Stimulated activated CD4-positive, alpha-beta T cell treated with anti-CD3 and anti-CD28 coated beads, Interleukin-2, amount 100 ng/mL, for 48 hours (primary cell): ENCODE results near the gene SLC6A6.

ENCODE experiments used
- DNase-seq, 2 donors: peaks; one replicate each; pipeline ENCODE4 v3.0.0-alpha.2; 2020

The SLC6A6 gene

GRCh38 chr3:14525685-14526631 is 123.6 kb downstream of the SLC6A6 start:
- no peak for DNase-seq

GRCh38 chr3:14528081-14528480 is 125.7 kb downstream of the SLC6A6 start:
- DNase-seq: no peak

DNA sequence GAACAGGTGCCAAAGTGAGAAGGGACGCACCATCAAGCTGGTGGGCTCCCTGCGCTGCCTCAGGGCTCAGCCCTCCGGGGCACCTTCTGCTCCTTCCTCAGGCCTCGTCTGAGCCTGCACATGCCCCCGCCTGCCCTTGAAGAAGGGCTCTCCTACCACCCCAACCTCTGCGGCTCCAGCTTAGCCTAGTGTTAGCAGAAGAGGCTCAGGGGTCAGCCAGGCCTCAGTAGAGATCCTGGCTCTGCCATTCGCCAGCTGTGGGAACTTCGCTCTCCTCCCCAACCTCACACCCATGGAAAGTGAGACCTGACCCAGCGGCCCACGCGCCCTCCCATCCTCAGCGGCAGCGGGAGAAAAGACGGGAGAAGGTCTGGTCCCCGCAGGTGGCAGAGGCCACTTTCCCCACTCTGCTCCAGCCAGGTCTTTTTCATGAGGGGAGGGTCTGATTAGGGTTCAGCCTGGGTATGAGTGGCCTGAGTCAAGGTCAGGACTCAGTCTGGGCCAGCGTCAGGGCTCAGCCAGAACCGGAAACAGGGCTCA is 129.5 kb downstream of the SLC6A6 start:
- DNase-seq: no peak

DNA sequence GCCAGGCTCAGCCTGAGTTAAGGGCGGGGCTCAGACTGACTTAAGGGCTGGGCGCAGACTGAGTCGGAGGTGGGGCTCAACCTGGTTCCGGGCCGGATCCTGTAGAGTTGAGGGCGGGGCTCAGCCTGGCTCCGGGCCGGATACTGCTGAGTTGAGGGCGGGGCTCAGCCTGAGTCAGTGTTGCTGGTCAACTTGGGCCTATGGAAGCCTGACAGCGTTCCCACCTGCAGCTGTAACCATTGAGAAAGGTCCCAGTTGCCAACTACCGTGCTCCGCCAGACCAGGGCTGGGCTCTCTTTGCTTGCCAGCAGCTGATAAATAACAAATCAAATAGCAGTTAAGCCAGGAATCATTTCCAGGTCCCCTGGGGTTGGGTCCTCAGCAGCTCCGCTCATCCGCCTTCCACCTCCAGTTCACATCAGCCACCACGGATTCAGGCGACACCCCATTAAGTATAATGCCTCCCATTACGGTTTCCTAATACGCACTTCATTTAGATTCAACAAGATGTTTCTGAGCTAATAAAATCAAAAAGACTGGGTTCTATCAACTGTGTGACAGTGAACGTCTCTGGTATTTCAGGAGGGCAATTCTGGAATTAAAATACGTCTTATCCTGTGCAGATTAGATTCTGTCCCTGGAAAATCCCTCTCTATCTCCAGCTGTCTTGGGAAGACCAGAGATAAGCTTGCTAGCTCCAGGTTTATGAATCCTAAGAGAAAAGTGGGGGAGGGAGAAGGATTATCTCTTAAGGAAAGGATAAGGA is 130.5 kb downstream of the SLC6A6 start:
- DNase-seq: no peak

DNA sequence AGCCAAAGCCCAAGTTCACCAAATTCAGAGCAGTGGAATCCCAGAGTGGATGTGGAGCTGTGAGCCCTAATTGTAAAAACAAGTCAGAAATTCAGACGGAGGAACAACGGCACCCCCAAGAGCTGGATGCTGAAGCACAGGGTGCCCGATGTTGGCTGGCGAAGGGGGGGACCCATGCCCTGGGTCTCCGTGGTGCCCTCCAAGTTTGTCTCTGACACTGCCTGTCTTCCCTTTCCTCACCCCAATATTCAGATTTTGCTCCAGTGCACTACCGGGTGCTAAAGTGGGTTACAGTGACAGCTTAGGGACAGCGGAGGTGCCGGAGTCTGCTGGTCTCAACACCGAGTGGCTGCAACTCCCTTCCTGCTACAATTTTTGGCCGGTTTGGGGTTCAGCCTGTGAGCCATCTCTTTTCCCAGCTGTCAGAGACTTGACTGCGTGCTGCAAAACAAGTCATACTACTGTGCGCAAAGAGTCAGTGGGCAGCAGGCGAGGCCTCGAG is 131.1 kb downstream of the SLC6A6 start:
- no peak for DNase-seq

- DNase-seq: no peak
Observed at GRCh38 chr3:14534516-14535191, 132.2 kb downstream of the SLC6A6 start.

- DNase-seq: no peak
Observed at GRCh38 chr3:14535616-14536015, 133.2 kb downstream of the SLC6A6 start.

- DNase-seq: no peak
Observed at GRCh38 chr3:14536055-14536815, 133.8 kb downstream of the SLC6A6 start.

- DNase-seq: no peak
Observed at GRCh38 chr3:14536837-14537589, 134.6 kb downstream of the SLC6A6 start.

- DNase-seq: no peak
Observed at GRCh38 chr3:14537590-14538450, 135.4 kb downstream of the SLC6A6 start.

GRCh38 chr3:14538451-14539088 is 136.2 kb downstream of the SLC6A6 start:
- no peak for DNase-seq
